WTC11 (cell line): ENCODE data around the gene SHISAL1. TPM values are rescaled to one million over a fixed set of nuclear protein-coding genes. Genes with fewer than 3 reads are reported as not detected.

ENCODE experiments used
- ATAC-seq: fragments of 200-7000 bp; cut with Tn5 transposase; 2 replicates; pipeline ENCODE4 v1.10.0; 2021; ENCODE audit warnings: mild to moderate bottlenecking, moderate library complexity
- CTCF ChIA-PET: fragments of 300-600 bp; sonication (Branson Sonifier 250); formaldehyde crosslinking; loops from one replicate; lab custom pipeline; 2021; ENCODE audit warnings: antibody characterized with exemption; lab: Charles Lee
- POLR2A ChIA-PET: fragments of 350-600 bp; sonication (Branson Sonifier 250); formaldehyde crosslinking; loops from one replicate; lab custom pipeline; 2021; ENCODE audit warnings: antibody characterized with exemption; lab: Charles Lee
- DNase-seq: peaks from one replicate; pipeline ENCODE4 v3.0.0; 2021; ENCODE audit warnings: low spot score
- H3K27ac Mint-ChIP-seq: 2 replicates; pipeline ENCODE4 v1.8.0; 2021; ENCODE audit warnings: mixed read lengths
- H3K27me3 Mint-ChIP-seq: 2 replicates; pipeline ENCODE4 v1.8.0; 2021; ENCODE audit warnings: low read depth, mild to moderate bottlenecking, moderate library complexity, mixed read lengths
- H3K36me3 Mint-ChIP-seq: 2 replicates; pipeline ENCODE4 v1.8.0; 2021; ENCODE audit warnings: mixed read lengths
- H3K4me1 Mint-ChIP-seq: 2 replicates; pipeline ENCODE4 v1.8.0; 2022; ENCODE audit warnings: mixed read lengths
- H3K4me3 Mint-ChIP-seq: 2 replicates; pipeline ENCODE4 v1.8.0; 2021; ENCODE audit warnings: mild to moderate bottlenecking, moderate library complexity, mixed read lengths
- H3K9me3 Mint-ChIP-seq: 2 replicates; pipeline ENCODE4 v1.8.0; 2021; ENCODE audit warnings: mixed read lengths
- CREM ChIP-seq: sonication (generic); formaldehyde crosslinking; IDR thresholded peaks from 2 replicates; pipeline ENCODE4 v1.8.1; 2022; ENCODE audit warnings: mild to moderate bottlenecking, missing genetic modification reagents, moderate library complexity
- IRF1 ChIP-seq: sonication (generic); formaldehyde crosslinking; IDR thresholded peaks from 2 replicates; pipeline ENCODE4 v1.8.0; 2023; ENCODE audit warnings: missing genetic modification reagents
- KAT7 ChIP-seq: sonication (generic); formaldehyde crosslinking; IDR thresholded peaks from 2 replicates; pipeline ENCODE4 v1.8.1; 2023; ENCODE audit warnings: missing genetic modification reagents, mild to moderate bottlenecking, borderline replicate concordance
- MAX ChIP-seq: sonication (generic); formaldehyde crosslinking; IDR thresholded peaks from 2 replicates; pipeline ENCODE4 v1.8.0; 2022; ENCODE audit warnings: mild to moderate bottlenecking, missing genetic modification reagents
- NR1H2 ChIP-seq: sonication (generic); formaldehyde crosslinking; IDR thresholded peaks from 2 replicates; pipeline ENCODE4 v1.9.0; 2021; ENCODE audit warnings: mild to moderate bottlenecking, moderate library complexity, missing genetic modification reagents
- NR2C2 ChIP-seq: sonication (generic); formaldehyde crosslinking; IDR thresholded peaks from 2 replicates; pipeline ENCODE4 v1.8.0; 2022; ENCODE audit warnings: mild to moderate bottlenecking, missing genetic modification reagents
- PRRX2 ChIP-seq: fragments of 250-450 bp; sonication (Bioruptor Pico); IDR thresholded peaks from 2 replicates; pipeline ENCODE4 v1.8.0; 2021; ENCODE audit warnings: mild to moderate bottlenecking
- SMAD3 ChIP-seq: sonication (generic); formaldehyde crosslinking; IDR thresholded peaks from 2 replicates; pipeline ENCODE4 v1.8.0; 2022; ENCODE audit warnings: missing genetic modification reagents, mild to moderate bottlenecking, borderline replicate concordance
- SMAD4 ChIP-seq: sonication (generic); formaldehyde crosslinking; IDR thresholded peaks from 2 replicates; pipeline ENCODE4 v1.8.0; 2022; ENCODE audit warnings: mild to moderate bottlenecking, missing genetic modification reagents
- TCF7 ChIP-seq: sonication (generic); formaldehyde crosslinking; IDR thresholded peaks from 2 replicates; pipeline ENCODE4 v1.8.0; 2022; ENCODE audit warnings: mild to moderate bottlenecking, low read depth, missing genetic modification reagents, moderate library complexity
- ZNF138 ChIP-seq: sonication (generic); formaldehyde crosslinking; conservative IDR thresholded peaks from 2 replicates; pipeline ENCODE4 v1.8.1; 2022; ENCODE audit warnings: mild to moderate bottlenecking, moderate library complexity, missing genetic modification reagents
- ZNF281 ChIP-seq: sonication (generic); formaldehyde crosslinking; IDR thresholded peaks from 2 replicates; pipeline ENCODE4 v1.8.0; 2023; ENCODE audit warnings: mild to moderate bottlenecking, missing genetic modification reagents
- ZNF532 ChIP-seq: fragments of 250-450 bp; sonication (Bioruptor Pico); IDR thresholded peaks from 2 replicates; pipeline ENCODE4 v1.9.0; 2021; ENCODE audit warnings: mild to moderate bottlenecking, borderline replicate concordance
- total RNA-seq: library from RNA; stranded (reverse); gene quantifications from 3 replicates; pipeline ENCODE4 v1.2.3, GENCODE V29; 2021
- TF ChIP-seq, protein P1 (sequence below): sonication (generic); formaldehyde crosslinking; IDR thresholded peaks from 2 replicates; pipeline ENCODE4 v1.8.1; 2022; ENCODE audit warnings: missing genetic modification reagents, borderline replicate concordance
- TF ChIP-seq, protein P2 (sequence below): sonication (generic); formaldehyde crosslinking; IDR thresholded peaks from 2 replicates; pipeline ENCODE4 v1.8.1; 2022; ENCODE audit warnings: low read depth, mild to moderate bottlenecking, moderate library complexity, missing genetic modification reagents, borderline replicate concordance
- TF ChIP-seq, protein P3 (sequence below): fragments of 200-600 bp; IDR thresholded peaks from 2 replicates; pipeline ENCODE4 v1.8.0; 2022; ENCODE audit warnings: antibody characterized with exemption
- TF ChIP-seq, protein P4 (sequence below): fragments of 250-450 bp; sonication (Bioruptor Pico); IDR thresholded peaks from 2 replicates; pipeline ENCODE4 v1.8.0; 2021; ENCODE audit warnings: mild to moderate bottlenecking

Gene SHISAL1
- total RNA-seq, 1 experiment from 2014 or later: 2.7 TPM

GRCh38 chr22:44317123-44317444 is 4.3 kb upstream of the SHISAL1 start (continued):
- TF ChIP-seq, protein P1, sequence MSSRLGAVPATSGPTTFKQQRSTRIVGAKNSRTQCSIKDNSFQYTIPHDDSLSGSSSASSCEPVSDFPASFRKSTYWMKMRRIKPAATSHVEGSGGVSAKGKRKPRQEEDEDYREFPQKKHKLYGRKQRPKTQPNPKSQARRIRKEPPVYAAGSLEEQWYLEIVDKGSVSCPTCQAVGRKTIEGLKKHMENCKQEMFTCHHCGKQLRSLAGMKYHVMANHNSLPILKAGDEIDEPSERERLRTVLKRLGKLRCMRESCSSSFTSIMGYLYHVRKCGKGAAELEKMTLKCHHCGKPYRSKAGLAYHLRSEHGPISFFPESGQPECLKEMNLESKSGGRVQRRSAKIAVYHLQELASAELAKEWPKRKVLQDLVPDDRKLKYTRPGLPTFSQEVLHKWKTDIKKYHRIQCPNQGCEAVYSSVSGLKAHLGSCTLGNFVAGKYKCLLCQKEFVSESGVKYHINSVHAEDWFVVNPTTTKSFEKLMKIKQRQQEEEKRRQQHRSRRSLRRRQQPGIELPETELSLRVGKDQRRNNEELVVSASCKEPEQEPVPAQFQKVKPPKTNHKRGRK (CRISPR knock-in tag): no peak
- TF ChIP-seq MAX (CRISPR knock-in tag): no peak
- TF ChIP-seq, protein P2, sequence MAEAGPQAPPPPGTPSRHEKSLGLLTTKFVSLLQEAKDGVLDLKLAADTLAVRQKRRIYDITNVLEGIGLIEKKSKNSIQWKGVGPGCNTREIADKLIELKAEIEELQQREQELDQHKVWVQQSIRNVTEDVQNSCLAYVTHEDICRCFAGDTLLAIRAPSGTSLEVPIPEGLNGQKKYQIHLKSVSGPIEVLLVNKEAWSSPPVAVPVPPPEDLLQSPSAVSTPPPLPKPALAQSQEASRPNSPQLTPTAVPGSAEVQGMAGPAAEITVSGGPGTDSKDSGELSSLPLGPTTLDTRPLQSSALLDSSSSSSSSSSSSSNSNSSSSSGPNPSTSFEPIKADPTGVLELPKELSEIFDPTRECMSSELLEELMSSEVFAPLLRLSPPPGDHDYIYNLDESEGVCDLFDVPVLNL (CRISPR knock-in tag): no peak

- Mint-ChIP-seq H3K4me1 (no peaks in the 10 kb centered on the region), H3K27me3 (no peaks in the 10 kb centered on the region), H3K4me3 (no peak overlapping the region), H3K36me3 (no peaks in the 10 kb centered on the region), H3K27ac (no peak overlapping the region), H3K9me3 (no peaks in the 10 kb centered on the region)
- DNase-seq (no peak), ATAC-seq (no peak)
- ChIA-PET POLR2A (no interaction called here), CTCF (interaction anchor here (1.0 to 2.0 kb wide), 3 partner anchors 10 to 128 kb away, joined by 3 to 5 read pairs (median 4); no protein-coding TSS in a partner anchor)
- no peak for TF ChIP-seq MAX (CRISPR knock-in tag)
- TF ChIP-seq ZNF532 (CRISPR knock-in tag): no peak
- TF ChIP-seq, protein P3, sequence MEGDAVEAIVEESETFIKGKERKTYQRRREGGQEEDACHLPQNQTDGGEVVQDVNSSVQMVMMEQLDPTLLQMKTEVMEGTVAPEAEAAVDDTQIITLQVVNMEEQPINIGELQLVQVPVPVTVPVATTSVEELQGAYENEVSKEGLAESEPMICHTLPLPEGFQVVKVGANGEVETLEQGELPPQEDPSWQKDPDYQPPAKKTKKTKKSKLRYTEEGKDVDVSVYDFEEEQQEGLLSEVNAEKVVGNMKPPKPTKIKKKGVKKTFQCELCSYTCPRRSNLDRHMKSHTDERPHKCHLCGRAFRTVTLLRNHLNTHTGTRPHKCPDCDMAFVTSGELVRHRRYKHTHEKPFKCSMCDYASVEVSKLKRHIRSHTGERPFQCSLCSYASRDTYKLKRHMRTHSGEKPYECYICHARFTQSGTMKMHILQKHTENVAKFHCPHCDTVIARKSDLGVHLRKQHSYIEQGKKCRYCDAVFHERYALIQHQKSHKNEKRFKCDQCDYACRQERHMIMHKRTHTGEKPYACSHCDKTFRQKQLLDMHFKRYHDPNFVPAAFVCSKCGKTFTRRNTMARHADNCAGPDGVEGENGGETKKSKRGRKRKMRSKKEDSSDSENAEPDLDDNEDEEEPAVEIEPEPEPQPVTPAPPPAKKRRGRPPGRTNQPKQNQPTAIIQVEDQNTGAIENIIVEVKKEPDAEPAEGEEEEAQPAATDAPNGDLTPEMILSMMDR: no peak
- TF ChIP-seq, protein P2 (CRISPR knock-in tag): no peak
- no peak for TF ChIP-seq TCF7
- TF ChIP-seq PRRX2 (CRISPR knock-in tag): no peak
- no peak for TF ChIP-seq CREM (CRISPR knock-in tag)
- no peak for TF ChIP-seq ZNF138 (CRISPR knock-in tag)
- no peak for TF ChIP-seq IRF1 (CRISPR knock-in tag)
- TF ChIP-seq NR2C2 (CRISPR knock-in tag): no peak
- TF ChIP-seq ZNF281 (CRISPR knock-in tag): no peak
- TF ChIP-seq SMAD4 (CRISPR knock-in tag): no peak
- TF ChIP-seq KAT7: no peak
- TF ChIP-seq SMAD3 (CRISPR knock-in tag): no peak
- TF ChIP-seq, protein P4, sequence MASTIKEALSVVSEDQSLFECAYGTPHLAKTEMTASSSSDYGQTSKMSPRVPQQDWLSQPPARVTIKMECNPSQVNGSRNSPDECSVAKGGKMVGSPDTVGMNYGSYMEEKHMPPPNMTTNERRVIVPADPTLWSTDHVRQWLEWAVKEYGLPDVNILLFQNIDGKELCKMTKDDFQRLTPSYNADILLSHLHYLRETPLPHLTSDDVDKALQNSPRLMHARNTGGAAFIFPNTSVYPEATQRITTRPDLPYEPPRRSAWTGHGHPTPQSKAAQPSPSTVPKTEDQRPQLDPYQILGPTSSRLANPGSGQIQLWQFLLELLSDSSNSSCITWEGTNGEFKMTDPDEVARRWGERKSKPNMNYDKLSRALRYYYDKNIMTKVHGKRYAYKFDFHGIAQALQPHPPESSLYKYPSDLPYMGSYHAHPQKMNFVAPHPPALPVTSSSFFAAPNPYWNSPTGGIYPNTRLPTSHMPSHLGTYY: no peak
- no peak for TF ChIP-seq NR1H2
These were observed 3.8 kb upstream of the SHISAL1 start for GRCh38 chr22:44316393-44317122.
